NCI-H2171 treated with DMSO at 0.1 percent for 48 hours (cell line): ENCODE data around the gene NRXN3.

Experiments used
- DNase-seq: peaks from one replicate; lab custom pipeline; 2025; lab: John Stamatoyannopoulos, UW

The NRXN3 gene

GRCh38 chr14:79693935-79694334 is 1523.8 kb downstream of the NRXN3 start:
- no peak for DNase-seq

- DNase-seq: no peak
These were observed 1525.1 kb downstream of the NRXN3 start for GRCh38 chr14:79695307-79695706.

DNA sequence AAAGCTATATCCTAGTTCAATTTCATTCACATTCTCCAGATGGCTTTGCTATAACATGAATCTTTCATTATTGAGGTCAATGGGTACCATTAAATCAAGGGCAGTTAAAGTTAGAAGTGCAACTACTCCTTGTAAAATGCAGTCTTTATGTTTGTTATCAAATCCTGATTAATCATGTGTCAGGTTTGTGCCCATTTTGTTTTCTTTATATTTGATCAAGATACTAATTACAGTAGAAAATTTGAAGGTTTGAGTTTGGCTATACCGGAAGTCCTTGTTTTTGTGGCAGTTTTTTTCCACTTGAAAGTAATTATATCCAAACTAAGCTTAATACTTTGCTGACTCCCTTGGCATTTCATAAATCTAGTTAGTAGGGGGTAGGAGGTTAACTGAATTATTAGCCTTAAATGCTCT is 1528.1 kb downstream of the NRXN3 start:
- no peak for DNase-seq

GRCh38 chr14:79699206-79699605 is 1529.0 kb downstream of the NRXN3 start:
- no peak for DNase-seq

- DNase-seq: peak; percentile 17
These were observed 1531.2 kb downstream of the NRXN3 start for GRCh38 chr14:79701371-79701770.

- DNase-seq: no peak
These were observed 1532.0 kb downstream of the NRXN3 start for GRCh38 chr14:79702197-79702596.

- DNase-seq: no peak
These were observed 1533.0 kb downstream of the NRXN3 start for GRCh38 chr14:79703209-79703608.

- no peak for DNase-seq
These were observed 1534.1 kb downstream of the NRXN3 start for GRCh38 chr14:79704041-79704807.

GRCh38 chr14:79705126-79705894 is 1535.1 kb downstream of the NRXN3 start:
- peak; percentile 54 for DNase-seq

- DNase-seq: no peak
These were observed 1536.2 kb downstream of the NRXN3 start for GRCh38 chr14:79706382-79706781.

DNA sequence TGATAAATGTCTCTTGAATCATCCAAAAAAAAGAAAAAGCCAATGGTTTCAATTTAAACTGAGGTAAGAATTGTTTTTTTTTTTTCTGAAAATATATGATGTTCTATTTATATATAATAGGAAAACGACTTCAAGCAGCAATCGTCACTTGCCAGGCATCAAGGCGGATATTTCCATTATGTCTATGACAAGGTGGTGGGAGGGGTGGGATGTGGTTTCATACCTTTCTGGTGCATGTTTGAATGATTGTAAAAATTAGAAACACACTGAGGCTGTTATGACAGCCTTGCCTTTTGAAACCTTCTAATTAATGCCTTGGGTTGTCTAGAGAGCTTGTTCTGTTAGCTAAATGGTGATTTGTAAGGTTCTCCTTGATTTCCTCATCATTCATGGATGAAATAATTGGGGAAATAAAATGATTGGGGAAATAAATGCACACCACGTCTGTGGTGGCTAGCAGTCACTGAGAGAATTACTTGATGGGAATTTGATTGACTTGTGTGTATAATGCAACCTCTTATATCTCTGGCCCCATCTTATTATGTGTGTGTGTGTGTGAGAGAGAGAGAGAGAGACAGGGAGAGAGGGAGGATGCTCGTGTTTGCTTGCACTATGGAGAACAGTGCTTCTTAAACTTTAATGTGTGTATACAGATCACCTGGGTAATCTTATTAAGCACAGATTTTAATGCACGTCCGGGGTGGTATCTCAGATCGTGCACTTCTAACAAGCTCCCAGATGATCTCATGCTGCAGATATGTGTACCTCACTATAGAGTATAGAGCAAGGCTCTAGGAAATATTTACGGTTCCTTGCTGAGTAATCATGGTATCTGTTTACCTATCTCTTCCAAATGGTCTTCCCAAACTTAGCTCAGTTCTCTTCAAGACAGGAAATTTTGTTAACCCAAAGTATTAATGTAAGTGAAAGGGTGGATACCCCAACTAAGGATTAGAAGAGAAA is 1538.5 kb downstream of the NRXN3 start:
- no peak for DNase-seq

DNA sequence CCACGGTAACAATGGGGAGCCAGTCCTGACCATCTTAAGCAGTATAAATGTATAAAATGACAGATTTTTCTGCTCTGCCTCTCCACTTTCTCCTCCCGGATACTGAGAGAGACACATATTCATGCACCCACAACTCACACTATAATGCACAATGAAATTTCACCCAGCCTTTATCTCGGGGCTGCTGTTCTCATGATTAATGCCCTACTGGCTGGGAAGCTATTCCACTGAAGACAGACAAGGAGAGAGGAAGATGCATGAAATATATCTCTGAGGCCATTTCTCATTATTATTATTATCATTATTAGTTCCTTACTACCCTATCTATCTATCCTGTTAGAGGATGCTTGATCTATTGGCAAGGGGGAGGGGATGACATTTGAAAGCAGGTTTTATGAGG is 1539.4 kb downstream of the NRXN3 start:
- no peak for DNase-seq

DNA sequence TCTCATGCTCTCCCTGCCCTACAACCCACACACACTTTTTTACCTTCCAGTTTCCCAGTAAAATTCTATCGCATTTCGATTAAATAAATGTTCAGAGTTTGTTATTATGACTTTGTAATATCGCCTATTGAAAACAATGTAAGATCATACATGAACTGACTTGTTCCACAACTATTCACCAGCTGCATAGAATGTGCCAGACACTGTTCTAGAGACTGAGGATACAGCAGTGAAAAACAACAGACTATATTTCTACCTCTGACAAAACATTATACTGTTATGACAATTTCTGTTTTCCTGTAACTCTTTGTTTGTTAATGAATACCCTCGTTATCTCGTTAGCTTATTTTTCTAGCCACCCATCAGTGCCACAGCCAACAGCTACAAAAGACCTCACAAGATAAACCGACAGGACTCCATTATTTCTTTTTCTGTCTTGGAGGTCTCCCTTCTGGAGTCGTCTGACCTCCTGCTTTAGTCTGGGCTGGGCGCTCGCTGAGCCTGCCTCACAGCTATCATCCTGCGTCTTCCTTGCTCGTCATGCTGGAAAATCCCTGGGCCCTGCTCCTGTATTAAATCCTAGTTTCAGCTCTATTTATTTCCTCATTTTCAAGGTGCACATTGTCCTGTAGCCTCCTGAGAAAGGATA is 1542.3 kb downstream of the NRXN3 start:
- DNase-seq: no peak

DNA sequence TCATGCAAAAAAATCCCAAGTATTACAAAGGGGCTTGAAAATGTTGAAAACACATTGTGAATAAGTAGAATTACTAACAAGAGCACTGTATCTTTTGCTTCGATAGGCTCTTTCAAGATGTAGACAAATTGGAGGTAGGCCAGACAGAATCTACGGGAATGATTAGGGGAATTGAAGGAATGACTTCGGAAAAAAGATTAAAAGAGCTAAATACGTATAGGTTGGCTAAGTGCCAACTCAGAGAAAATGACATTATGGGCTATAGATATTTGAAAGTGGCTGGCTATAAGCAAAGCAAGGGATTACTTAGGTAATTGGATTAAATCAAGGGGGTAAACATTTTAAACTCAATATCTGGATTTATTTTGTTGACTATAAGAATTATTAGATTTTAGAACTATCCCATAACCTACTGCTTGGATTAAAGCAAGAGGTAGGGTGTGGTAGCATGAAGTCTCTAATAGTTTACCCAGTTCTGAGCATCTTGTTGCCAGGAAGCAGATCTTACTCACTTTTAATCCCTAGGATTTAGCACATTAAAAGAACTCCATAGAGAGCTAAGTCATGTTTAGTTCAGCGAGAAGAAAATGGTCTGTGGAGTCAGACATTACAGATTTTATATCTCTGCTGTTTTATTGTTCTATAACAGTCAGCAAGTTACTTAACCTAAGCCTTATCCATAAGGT is 1551.4 kb downstream of the NRXN3 start:
- DNase-seq: no peak

GRCh38 chr14:79724934-79725717 is 1555.0 kb downstream of the NRXN3 start:
- no peak for DNase-seq

GRCh38 chr14:79727900-79728299 is 1557.7 kb downstream of the NRXN3 start:
- DNase-seq: no peak

DNA sequence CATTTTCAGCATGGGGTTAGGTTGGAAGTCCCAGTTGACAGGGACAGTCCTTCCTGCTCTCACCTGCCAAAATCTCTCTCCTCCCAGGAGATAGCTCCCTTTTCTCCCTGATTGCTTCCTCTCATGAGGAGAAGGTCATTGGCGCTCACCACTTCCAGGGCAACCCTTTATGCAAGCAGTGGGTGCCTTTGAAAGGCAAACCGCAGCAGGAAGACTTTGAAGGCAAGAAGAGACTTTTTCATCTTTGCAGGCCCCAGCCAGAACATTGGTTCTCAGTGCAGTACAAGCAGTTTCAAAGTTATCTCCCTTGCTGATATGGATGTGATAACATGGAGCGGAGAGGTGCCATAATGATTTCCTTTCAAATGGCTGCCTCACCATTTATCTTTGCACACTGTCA is 1558.2 kb downstream of the NRXN3 start:
- no peak for DNase-seq

- no peak for DNase-seq
These were observed 1559.6 kb downstream of the NRXN3 start for GRCh38 chr14:79729731-79730130.

DNA sequence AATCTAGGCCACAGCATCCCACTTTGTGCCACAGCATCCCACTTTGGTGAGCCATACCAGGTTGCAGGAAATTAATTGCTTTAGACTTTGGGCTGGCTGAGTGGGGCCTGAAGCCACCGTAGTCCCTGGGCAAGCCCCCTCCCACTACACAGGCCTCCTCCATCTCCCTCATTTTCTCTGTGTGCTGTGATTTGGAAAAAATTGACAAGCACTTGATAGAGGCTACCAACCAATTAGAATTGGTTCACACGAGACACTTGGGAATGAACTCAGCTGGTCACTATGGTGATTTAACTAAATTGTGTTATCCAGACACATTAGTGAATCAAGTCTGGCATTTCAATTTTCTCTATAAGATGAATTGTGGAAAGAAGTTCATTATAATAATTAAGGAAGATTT is 1560.0 kb downstream of the NRXN3 start:
- DNase-seq: peak; percentile 62

DNA sequence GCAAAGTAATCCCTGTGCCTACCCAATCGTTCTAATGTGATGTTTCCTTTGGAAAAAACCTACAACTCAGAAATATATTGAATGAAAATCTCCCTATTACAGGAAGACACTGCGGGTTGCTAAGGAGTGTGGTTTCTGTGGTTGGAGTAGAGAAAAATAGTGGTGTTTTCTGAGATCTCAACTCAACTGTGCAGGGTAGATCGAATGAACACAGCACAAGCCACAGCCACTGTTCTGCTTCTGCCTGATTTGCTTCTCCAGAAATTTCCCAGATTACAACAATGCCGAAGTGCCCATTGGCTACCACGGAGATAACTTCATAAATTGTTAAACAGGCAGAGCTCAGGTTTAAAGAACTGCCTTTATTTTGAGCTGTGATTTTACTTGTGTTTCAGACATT is 1560.8 kb downstream of the NRXN3 start:
- DNase-seq: no peak
